ENCODE data around the gene FAM174B. TPM values are rescaled to one million over a fixed set of nuclear protein-coding genes. Genes with fewer than 3 reads are reported as not detected.

The FAM174B gene
- total and polyA plus RNA-seq, 5 donors from 2014 or later, result 4.1 to 15.1 (median 11.3) TPM

- DNase-seq, result no peak
- ATAC-seq (ENCODE audit: low read depth in 2 of 2), result no peak
Measured at GRCh38 chr15:92571824-92572223, 83.8 kb downstream of the FAM174B start.

DNA sequence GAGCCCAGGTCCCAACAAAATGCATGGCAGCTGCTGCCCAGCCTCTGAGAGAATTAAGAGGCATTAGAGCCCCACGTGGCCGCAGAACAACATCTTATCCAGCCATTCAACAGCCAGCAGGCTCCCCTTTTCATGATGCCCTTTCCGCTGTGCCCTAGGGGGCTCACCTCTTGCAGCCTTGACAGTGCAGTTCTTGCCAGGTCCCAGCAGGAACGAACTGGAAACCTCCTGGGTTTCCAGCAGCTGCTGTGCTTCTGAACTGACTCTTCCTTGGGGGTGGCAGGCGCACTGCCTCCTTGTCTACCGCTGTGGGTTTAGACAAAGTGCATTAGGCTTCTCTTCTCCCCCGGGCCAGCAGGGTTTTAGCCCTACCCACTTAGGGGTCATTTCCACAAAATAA, 85.2 kb downstream of the FAM174B start:
- Mint-ChIP-seq H3K27ac (no peak overlapping the region), H3K27me3 (peaks cover 12% of the 10 kb centered on the region), H3K4me3 (no peak overlapping the region), H3K36me3 (no peaks in the 10 kb centered on the region), H3K9me3 (peaks cover 0 to 5% (median 0%) of the 10 kb centered on the region in 7 donors), H3K4me1 (no peaks in the 10 kb centered on the region)
- Histone ChIP-seq H3K4me3 (ENCODE audit: low read depth, low read length) (no peak overlapping the region), H3K27ac (ENCODE audit: insufficient read depth, low read length, poor library complexity, severe bottlenecking) (no peak overlapping the region), H3K36me3 (ENCODE audit: control insufficient read depth, insufficient read depth, low read length) (no peaks in the 10 kb centered on the region), H3K9me3 (ENCODE audit: control insufficient read depth in 2 of 2, low read length in 2 of 2) (no peaks in the 10 kb centered on the region), H3K27me3 (ENCODE audit: control insufficient read depth, insufficient read depth, low read length) (no peaks in the 10 kb centered on the region), H3K4me1 (ENCODE audit: control insufficient read depth, insufficient read depth, low read length, poor library complexity, severe bottlenecking) (no peaks in the 10 kb centered on the region)
- ATAC-seq (ENCODE audit: low read depth in 2 of 2) (no peak), DNase-seq (no peak)

More at GRCh38 chr15:92571824-92572223, 83.8 kb downstream of the FAM174B start:
- Histone ChIP-seq H3K4me1 (ENCODE audit: control insufficient read depth, insufficient read depth, low read length, poor library complexity, severe bottlenecking) (no peaks in the 10 kb centered on the region), H3K27me3 (ENCODE audit: control insufficient read depth, insufficient read depth, low read length) (no peaks in the 10 kb centered on the region), H3K9me3 (ENCODE audit: control insufficient read depth in 2 of 2, low read length in 2 of 2) (no peaks in the 10 kb centered on the region), H3K4me3 (ENCODE audit: low read depth, low read length) (no peak overlapping the region), H3K36me3 (ENCODE audit: control insufficient read depth, insufficient read depth, low read length) (no peaks in the 10 kb centered on the region), H3K27ac (ENCODE audit: insufficient read depth, low read length, poor library complexity, severe bottlenecking) (no peak overlapping the region)
- Mint-ChIP-seq H3K27me3 (peaks cover 7% of the 10 kb centered on the region), H3K4me3 (no peak overlapping the region), H3K4me1 (no peaks in the 10 kb centered on the region), H3K9me3 (peaks cover 0 to 2% (median 0%) of the 10 kb centered on the region in 7 donors), H3K27ac (no peak overlapping the region), H3K36me3 (no peaks in the 10 kb centered on the region)

DNA sequence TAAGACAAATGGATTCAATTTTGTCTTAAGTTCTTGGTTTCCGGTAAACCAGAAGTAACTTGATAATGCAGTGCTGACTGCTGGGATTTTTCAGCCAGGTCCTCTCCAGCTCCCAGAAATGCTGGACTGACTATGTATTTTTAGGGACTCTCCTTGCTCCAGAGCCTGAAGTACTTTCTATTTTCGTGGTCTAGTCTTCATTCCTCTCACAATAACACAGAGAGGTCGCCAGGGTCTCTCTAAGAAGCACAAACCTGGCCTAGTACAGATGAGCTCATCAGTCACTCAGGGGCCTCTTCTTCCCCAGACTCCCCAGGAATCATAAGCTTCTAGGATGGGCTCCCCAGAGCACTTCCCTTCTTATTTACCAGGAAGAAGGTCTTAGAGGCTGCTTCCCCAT, 85.8 kb downstream of the FAM174B start:
- Mint-ChIP-seq H3K4me1 (no peaks in the 10 kb centered on the region), H3K4me3 (no peak overlapping the region), H3K36me3 (no peaks in the 10 kb centered on the region), H3K9me3 (peaks cover 0 to 5% (median 0%) of the 10 kb centered on the region in 7 donors), H3K27me3 (peaks cover 12% of the 10 kb centered on the region), H3K27ac (no peak overlapping the region)
- Histone ChIP-seq H3K27me3 (ENCODE audit: control insufficient read depth, insufficient read depth, low read length) (no peaks in the 10 kb centered on the region), H3K4me3 (ENCODE audit: low read depth, low read length) (no peak overlapping the region), H3K27ac (ENCODE audit: insufficient read depth, low read length, poor library complexity, severe bottlenecking) (no peak overlapping the region), H3K36me3 (ENCODE audit: control insufficient read depth, insufficient read depth, low read length) (no peaks in the 10 kb centered on the region), H3K4me1 (ENCODE audit: control insufficient read depth, insufficient read depth, low read length, poor library complexity, severe bottlenecking) (no peaks in the 10 kb centered on the region), H3K9me3 (ENCODE audit: control insufficient read depth in 2 of 2, low read length in 2 of 2) (no peaks in the 10 kb centered on the region)
- ATAC-seq (ENCODE audit: low read depth in 2 of 2), result no peak
- no peak for DNase-seq

Other genes with a start within 250 kb of the FAM174B start
- 579 TPM for gene CHD2, start 244.5 kb upstream of the FAM174B start, total RNA-seq
- 10 to 100 TPM; 44.3 to 52.1 (median 48.6) TPM for gene CHD2, start 244.5 kb upstream of the FAM174B start, polyA plus RNA-seq

Data from CD4-positive, CD25-positive, alpha-beta regulatory T cell (primary cell).